Gastrocnemius medialis (tissue), 4 donors: ENCODE measurements around the gene DCDC2C. TPM values are rescaled to one million over a fixed set of nuclear protein-coding genes. Genes with fewer than 3 reads are reported as not detected.

Experiments used
- ATAC-seq, 2 donors: fragments of 150-250 bp; one replicate each; pipeline ENCODE4 v1.9.1; 2016
- DNase-seq, 2 donors: peaks; one replicate each; pipeline ENCODE4 v3.0.0-alpha.2; 2019
- H3K27ac ChIP-seq, 4 donors: fragments of 200-600 bp; sonication (generic); 1 replicate in 1 of 4; 2 replicates in 3 of 4; pipeline ENCODE4 v1.5.1; 2016 to 2018; ENCODE audit warnings: mild to moderate bottlenecking in 2 of 4, moderate library complexity in 1 of 4
- H3K27me3 ChIP-seq, 3 donors: fragments of 200-600 bp; sonication (generic) in 2 of 3; 1 replicate in 1 of 3; 2 replicates in 2 of 3; pipeline versions ENCODE4 v1.5.1 to v1.6.0; 2016 to 2019; ENCODE audit warnings: mild to moderate bottlenecking in 1 of 3, moderate library complexity in 1 of 3
- H3K36me3 ChIP-seq, 2 donors: fragments of 200-600 bp; sonication (generic) in 1 of 2; one replicate each; pipeline ENCODE4 v1.5.1; 2017 to 2018
- H3K4me1 ChIP-seq, 2 donors: fragments of 200-600 bp; sonication (generic) in 1 of 2; one replicate each; pipeline ENCODE4 v1.5.1; 2016 to 2017; ENCODE audit warnings: mild to moderate bottlenecking in 2 of 2
- H3K4me3 ChIP-seq, 4 donors: fragments of 200-600 bp; sonication (generic) in 3 of 4; 1 replicate in 1 of 4; 2 replicates in 3 of 4; pipeline ENCODE4 v1.5.1; 2016 to 2019; ENCODE audit warnings: mild to moderate bottlenecking in 2 of 4
- H3K9me3 ChIP-seq, 3 donors: fragments of 200-600 bp; sonication (generic) in 2 of 3; 1 replicate in 1 of 3; 2 replicates in 2 of 3; pipeline ENCODE4 v1.5.1; 2016 to 2019
- POLR2A ChIP-seq, 2 donors: fragments of 450-650 bp; IDR thresholded peaks; one replicate each; pipeline ENCODE4 v1.6.1; 2017; ENCODE audit warnings: antibody characterized with exemption in 2 of 2, mild to moderate bottlenecking in 2 of 2, moderate library complexity in 2 of 2
- in situ Hi-C, 4 donors: fragments of 200-750 bp; cut with MboI; loops; one replicate each; pipeline versions ENCODE4 v1.15.0 to v1.8.0; 2017; ENCODE audit warnings: low sequenced_read_pairs in 4 of 4
- intact Hi-C: fragments of 100-400 bp; cut with DNase I; formaldehyde crosslinking; loops from one replicate; pipeline ENCODE4 v1.15.1; 2023; ENCODE audit warnings: low total_unique reads
- total RNA-seq, 4 donors: library from RNA; depleted of rRNA; stranded (reverse); fragments of >200 nt; gene quantifications; one replicate each; pipeline versions ENCODE4 v1.1.0 to v1.2.3, GENCODE V29; 2016
- TF ChIP-seq, protein P1 (sequence below), 5 experiments: fragments of 450-650 bp in 3 of 5; fragments of 200-600 bp in 2 of 5; sonication (generic) in 2 of 5; IDR thresholded peaks in 4 of 5; conservative IDR thresholded peaks in 1 of 5; 1 replicate in 4 of 5; 2 replicates in 1 of 5; pipeline ENCODE4 v1.5.1; 2016 to 2019; ENCODE audit warnings: antibody characterized with exemption in 5 of 5, mild to moderate bottlenecking in 3 of 5, moderate library complexity in 3 of 5

DCDC2C gene
- total RNA-seq, 4 donors from 2014 or later, result not detected

DNA sequence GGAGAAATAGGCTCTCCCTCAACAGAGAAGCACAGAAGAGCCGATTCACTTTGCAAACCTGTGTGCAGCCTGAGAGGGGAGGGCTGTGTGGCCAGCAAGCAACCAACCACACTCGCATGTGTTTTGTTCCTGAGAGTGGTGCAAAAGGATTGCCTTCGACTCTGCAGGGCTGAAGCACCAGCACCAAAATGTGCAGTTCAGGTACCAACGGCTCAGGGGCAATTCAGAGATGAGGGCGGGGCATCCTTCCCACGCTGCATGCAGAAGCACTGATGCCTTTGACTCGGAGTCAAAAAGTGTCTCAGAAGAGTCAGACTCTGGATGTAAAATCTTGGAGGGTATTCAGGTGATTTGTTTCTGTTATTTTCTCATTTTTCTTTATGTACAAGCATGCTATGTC, 55.5 kb downstream of the DCDC2C start:
- no peak overlapping the region for H3K27ac ChIP-seq
- DNase-seq (no peak), ATAC-seq (no peak)
- no peaks in the 10 kb centered on the region for H3K9me3 ChIP-seq
- H3K4me1 ChIP-seq, result no peaks in the 10 kb centered on the region
- no peaks in the 10 kb centered on the region for H3K27me3 ChIP-seq
- TF ChIP-seq POLR2A (IDR thresholded peaks at IDR 0.05), result no peak
- TF ChIP-seq, protein P1, sequence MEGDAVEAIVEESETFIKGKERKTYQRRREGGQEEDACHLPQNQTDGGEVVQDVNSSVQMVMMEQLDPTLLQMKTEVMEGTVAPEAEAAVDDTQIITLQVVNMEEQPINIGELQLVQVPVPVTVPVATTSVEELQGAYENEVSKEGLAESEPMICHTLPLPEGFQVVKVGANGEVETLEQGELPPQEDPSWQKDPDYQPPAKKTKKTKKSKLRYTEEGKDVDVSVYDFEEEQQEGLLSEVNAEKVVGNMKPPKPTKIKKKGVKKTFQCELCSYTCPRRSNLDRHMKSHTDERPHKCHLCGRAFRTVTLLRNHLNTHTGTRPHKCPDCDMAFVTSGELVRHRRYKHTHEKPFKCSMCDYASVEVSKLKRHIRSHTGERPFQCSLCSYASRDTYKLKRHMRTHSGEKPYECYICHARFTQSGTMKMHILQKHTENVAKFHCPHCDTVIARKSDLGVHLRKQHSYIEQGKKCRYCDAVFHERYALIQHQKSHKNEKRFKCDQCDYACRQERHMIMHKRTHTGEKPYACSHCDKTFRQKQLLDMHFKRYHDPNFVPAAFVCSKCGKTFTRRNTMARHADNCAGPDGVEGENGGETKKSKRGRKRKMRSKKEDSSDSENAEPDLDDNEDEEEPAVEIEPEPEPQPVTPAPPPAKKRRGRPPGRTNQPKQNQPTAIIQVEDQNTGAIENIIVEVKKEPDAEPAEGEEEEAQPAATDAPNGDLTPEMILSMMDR (IDR thresholded peaks at IDR 0.05 in 4 of 5, conservative IDR thresholded peaks at IDR 0.05 in 1 of 5), result no peak
- in situ Hi-C loops, result no loop called here
- H3K36me3 ChIP-seq, result no peaks in the 10 kb centered on the region
- no peak overlapping the region for H3K4me3 ChIP-seq
- intact Hi-C loops, result no loop called here

DNA sequence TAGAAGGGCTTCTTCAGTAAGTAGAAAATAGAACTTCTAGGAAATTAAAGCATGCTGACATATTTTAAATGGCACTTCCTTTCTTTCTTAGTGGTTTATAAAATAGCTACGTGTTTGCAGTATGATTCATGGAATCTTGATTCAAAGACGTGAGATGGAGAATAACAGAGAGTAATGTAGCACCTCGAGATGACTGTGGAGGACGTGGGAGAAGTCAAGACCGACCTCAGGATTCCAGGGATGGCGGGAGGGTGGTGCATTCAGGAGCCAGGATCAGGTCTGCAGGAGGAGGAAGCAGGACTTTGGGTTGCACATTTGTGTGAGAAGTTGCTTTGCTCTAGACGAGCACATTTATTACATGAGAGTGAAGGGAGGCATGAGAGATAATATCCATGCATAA, 56.0 kb downstream of the DCDC2C start:
- H3K4me1 ChIP-seq, result no peaks in the 10 kb centered on the region
- H3K27me3 ChIP-seq, result no peaks in the 10 kb centered on the region
- TF ChIP-seq, protein P1 (IDR thresholded peaks at IDR 0.05 in 4 of 5, conservative IDR thresholded peaks at IDR 0.05 in 1 of 5), result no peak
- no peak for TF ChIP-seq POLR2A (IDR thresholded peaks at IDR 0.05)
- H3K36me3 ChIP-seq, result no peaks in the 10 kb centered on the region
- H3K4me3 ChIP-seq, result no peak overlapping the region
- no peak for ATAC-seq
- no peak for DNase-seq
- intact Hi-C loops (no loop called here), in situ Hi-C loops (no loop called here)
- no peak overlapping the region for H3K27ac ChIP-seq
- no peaks in the 10 kb centered on the region for H3K9me3 ChIP-seq

DNA sequence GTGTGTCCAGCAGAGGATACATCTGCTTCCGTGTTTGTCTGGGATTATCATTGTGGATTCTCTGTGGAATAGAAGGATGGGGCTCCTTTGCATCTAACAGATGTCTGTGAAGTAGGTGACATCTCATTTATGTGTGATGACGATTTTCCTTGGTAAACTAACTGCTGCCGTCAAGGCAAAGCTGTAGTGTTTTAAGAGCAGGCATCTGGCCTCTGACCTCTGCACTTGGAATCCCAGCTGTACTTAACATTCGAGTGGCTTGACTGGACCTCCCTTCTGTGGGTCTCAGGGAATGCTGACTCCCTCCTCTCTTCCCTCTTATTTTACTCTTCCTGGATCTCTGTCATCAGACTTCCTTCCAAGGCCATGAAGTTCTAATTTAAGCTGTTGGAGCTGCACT, 56.4 kb downstream of the DCDC2C start:
- Histone ChIP-seq H3K4me3 (no peak overlapping the region), H3K9me3 (no peaks in the 10 kb centered on the region), H3K4me1 (no peaks in the 10 kb centered on the region), H3K27ac (no peak overlapping the region), H3K27me3 (no peaks in the 10 kb centered on the region), H3K36me3 (no peaks in the 10 kb centered on the region)
- in situ Hi-C loops (no loop called here), intact Hi-C loops (no loop called here)
- DNase-seq, result no peak
- ATAC-seq, result no peak
- no peak for TF ChIP-seq POLR2A (IDR thresholded peaks at IDR 0.05)
- TF ChIP-seq, protein P1 (IDR thresholded peaks at IDR 0.05 in 4 of 5, conservative IDR thresholded peaks at IDR 0.05 in 1 of 5), result no peak

DNA sequence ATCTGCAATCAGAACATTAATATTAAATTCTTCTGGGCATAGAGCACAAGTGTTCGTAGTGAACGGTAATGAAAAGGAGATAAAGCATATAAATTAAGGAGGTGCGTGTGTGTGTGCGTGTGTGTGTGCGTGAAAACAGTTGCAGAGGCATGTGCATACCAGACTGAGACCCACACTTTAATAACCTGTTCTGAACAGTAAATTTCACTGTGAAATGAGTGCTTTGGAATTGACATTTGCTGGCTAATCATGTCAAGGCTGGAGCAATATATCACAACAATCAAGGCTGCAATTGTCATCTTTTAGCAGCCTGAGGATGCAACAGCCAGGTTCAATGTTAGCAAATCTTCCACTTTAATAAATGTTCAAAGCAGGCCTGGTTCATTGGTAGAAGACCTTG, 57.9 kb downstream of the DCDC2C start:
- H3K4me1 ChIP-seq, result no peaks in the 10 kb centered on the region
- intact Hi-C loops, result no loop called here
- DNase-seq, result no peak
- no peak for TF ChIP-seq POLR2A (IDR thresholded peaks at IDR 0.05)
- TF ChIP-seq, protein P1 (IDR thresholded peaks at IDR 0.05 in 4 of 5, conservative IDR thresholded peaks at IDR 0.05 in 1 of 5), result no peak
- H3K9me3 ChIP-seq, result no peaks in the 10 kb centered on the region
- in situ Hi-C loops, result no loop called here
- ATAC-seq, result no peak
- H3K27ac ChIP-seq, result no peak overlapping the region
- no peak overlapping the region for H3K4me3 ChIP-seq
- no peaks in the 10 kb centered on the region for H3K36me3 ChIP-seq
- H3K27me3 ChIP-seq, result no peaks in the 10 kb centered on the region

DNA sequence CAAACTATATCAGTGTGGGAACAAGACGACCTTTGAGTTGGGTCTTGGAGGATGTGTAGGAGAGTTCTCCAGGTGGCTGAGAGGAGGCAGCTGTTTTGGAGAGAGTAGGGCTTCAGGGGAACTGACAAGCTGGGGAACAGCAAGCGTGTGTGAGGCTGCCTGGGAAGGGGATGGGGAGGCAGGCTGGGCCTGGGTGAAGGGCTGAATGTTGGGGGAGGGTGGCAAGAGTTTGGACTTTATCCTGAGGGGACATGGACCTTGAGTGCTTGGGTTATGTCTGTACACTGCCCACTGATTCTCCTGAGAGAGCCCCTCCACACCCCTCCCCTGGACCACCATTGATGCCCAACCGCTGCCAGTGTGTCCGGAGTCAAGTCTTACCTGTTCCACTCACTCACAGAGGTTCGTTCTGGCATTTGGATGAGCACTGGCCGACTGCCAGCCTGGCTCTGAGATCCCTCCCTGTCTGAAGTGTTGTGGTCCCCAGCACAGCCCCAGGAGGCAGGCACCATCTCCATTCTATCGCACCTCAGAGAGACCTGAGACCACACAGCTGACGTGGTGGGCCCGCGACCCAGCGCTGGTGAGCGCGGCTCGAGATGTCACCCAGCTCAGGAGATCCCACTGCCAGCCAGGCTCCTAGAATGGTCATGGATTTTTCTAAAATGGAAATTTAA, 59.5 kb downstream of the DCDC2C start:
- intact Hi-C loops (no loop called here), in situ Hi-C loops (no loop called here)
- no peak for TF ChIP-seq POLR2A (IDR thresholded peaks at IDR 0.05)
- TF ChIP-seq, protein P1 (IDR thresholded peaks at IDR 0.05 in 4 of 5, conservative IDR thresholded peaks at IDR 0.05 in 1 of 5), result no peak
- no peaks in the 10 kb centered on the region for H3K36me3 ChIP-seq
- no peak overlapping the region for H3K4me3 ChIP-seq
- no peaks in the 10 kb centered on the region for H3K27me3 ChIP-seq
- H3K4me1 ChIP-seq, result no peaks in the 10 kb centered on the region
- no peaks in the 10 kb centered on the region for H3K9me3 ChIP-seq
- DNase-seq (no peak), ATAC-seq (no peak)
- no peak overlapping the region for H3K27ac ChIP-seq
